Right lobe of liver (tissue), 6 donors: ENCODE results near the gene RREB1. TPM values are rescaled to one million over a fixed set of nuclear protein-coding genes. Genes with fewer than 3 reads are reported as not detected.

Source experiments
- ATAC-seq, 4 donors: fragments of 200-7000 bp; cut with Tn5 transposase; one replicate each; pipeline ENCODE4 v1.9.1; 2020; ENCODE audit warnings: mild to moderate bottlenecking in 4 of 4, moderate library complexity in 4 of 4
- DNase-seq, 3 donors: peaks; one replicate each; pipeline ENCODE4 v3.0.0-alpha.2; 2020
- H3K27ac ChIP-seq, 3 donors: fragments of 200-600 bp; one replicate each; pipeline ENCODE4 v1.8.0; 2022
- H3K27me3 ChIP-seq, 2 donors: fragments of 200-600 bp; one replicate each; pipeline ENCODE4 v1.8.0; 2022
- H3K36me3 ChIP-seq, 4 donors: fragments of 200-600 bp; sonication (generic) in 1 of 4; one replicate each; pipeline versions ENCODE4 v1.5.1 to v1.8.0; 2017 to 2022; ENCODE audit warnings: control low read depth in 1 of 4
- H3K4me1 ChIP-seq, 4 donors: fragments of 200-600 bp; sonication (generic) in 1 of 4; one replicate each; pipeline versions ENCODE4 v1.5.1 to v1.8.0; 2017 to 2022; ENCODE audit warnings: control low read depth in 1 of 4
- H3K4me3 ChIP-seq, 3 donors: fragments of 200-600 bp; one replicate each; pipeline ENCODE4 v1.8.0; 2022
- H3K9me3 ChIP-seq, 4 donors: fragments of 200-600 bp; sonication (generic) in 1 of 4; one replicate each; pipeline versions ENCODE4 v1.5.1 to v1.8.0; 2017 to 2022; ENCODE audit warnings: control low read depth in 1 of 4
- POLR2A ChIP-seq: fragments of 450-650 bp; IDR thresholded peaks from one replicate; pipeline ENCODE4 v1.6.1; 2017; ENCODE audit warnings: antibody characterized with exemption, mild to moderate bottlenecking
- WGBS: methylation state at CpG from one replicate; pipeline ENCODE4 v1.1.6; 2018; ENCODE audit warnings: low coverage, low lambda C conversion rate; ENCODE audit not compliant: insufficient coverage; ENCODE audit errors: missing lambda C conversion rate; 5-methylcytosine and 5-hydroxymethylcytosine counted together
- intact Hi-C, 2 donors: fragments of 100-400 bp; cut with DNase I; formaldehyde crosslinking; loops; one replicate each; pipeline versions ENCODE4 v1.11.2 to v1.14.1; 2022
- total RNA-seq, 6 experiments: library from RNA; depleted of rRNA in 2 of 6; stranded (reverse); fragments of >200 nt in 2 of 6; fragmentation: NEBNext Ultra II Directional in 3 of 6; extraction: Animal tissue kit (Norgen Biotek cat#: 25700) in 3 of 6; gene quantifications; one replicate each; pipeline versions ENCODE4 v1.1.0 to v1.2.4, GENCODE V29; 2016 to 2023
- TF ChIP-seq, protein P1 (sequence below), 4 donors: fragments of 200-600 bp in 3 of 4; fragments of 450-650 bp in 1 of 4; IDR thresholded peaks; one replicate each; pipeline versions ENCODE4 v1.5.1 to v1.8.0; 2016 to 2022; ENCODE audit warnings: antibody characterized with exemption in 4 of 4, mild to moderate bottlenecking in 2 of 4
- donor health status: DM: no; HTN: yes; CAD: no.
- donor health status: DM: no; HTN: no; CAD: no.
- donor health status: DM: no; HTN: no; CAD: no.
- donor health status: DM: no; HTN: yes; CAD: no.
- donor health status: DM: no; HTN: yes; CAD: no.

The RREB1 gene
- total RNA-seq, 6 experiments from 2014 or later: 28.7 to 46.3 (median 39.6) TPM

DNA sequence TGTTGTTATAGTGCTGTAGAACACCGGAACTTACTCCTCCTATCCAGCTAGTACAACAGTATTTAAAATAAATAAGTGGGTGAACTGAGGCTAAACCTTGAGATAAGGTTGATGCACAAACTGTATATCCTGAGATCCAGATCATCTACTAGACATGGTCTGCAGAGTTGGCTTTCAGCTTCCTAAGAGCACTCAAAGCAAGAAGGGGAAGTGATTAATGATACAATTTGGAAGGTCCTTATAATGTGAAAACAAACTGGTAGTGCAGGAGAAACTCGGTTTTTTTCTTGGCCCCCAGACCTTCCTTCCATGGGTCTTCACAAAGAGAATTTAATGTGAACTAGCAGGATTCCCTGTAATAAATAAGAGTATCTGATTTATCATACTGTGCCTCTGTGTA, 27.4 kb upstream of the RREB1 start:
- TF ChIP-seq POLR2A: no peak
- TF ChIP-seq, protein P1, sequence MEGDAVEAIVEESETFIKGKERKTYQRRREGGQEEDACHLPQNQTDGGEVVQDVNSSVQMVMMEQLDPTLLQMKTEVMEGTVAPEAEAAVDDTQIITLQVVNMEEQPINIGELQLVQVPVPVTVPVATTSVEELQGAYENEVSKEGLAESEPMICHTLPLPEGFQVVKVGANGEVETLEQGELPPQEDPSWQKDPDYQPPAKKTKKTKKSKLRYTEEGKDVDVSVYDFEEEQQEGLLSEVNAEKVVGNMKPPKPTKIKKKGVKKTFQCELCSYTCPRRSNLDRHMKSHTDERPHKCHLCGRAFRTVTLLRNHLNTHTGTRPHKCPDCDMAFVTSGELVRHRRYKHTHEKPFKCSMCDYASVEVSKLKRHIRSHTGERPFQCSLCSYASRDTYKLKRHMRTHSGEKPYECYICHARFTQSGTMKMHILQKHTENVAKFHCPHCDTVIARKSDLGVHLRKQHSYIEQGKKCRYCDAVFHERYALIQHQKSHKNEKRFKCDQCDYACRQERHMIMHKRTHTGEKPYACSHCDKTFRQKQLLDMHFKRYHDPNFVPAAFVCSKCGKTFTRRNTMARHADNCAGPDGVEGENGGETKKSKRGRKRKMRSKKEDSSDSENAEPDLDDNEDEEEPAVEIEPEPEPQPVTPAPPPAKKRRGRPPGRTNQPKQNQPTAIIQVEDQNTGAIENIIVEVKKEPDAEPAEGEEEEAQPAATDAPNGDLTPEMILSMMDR (IDR thresholded peaks at IDR 0.05): no peak
- H3K36me3 ChIP-seq: no peaks in the 10 kb centered on the region
- intact Hi-C loops: no loop called here
- no peaks in the 10 kb centered on the region for H3K4me1 ChIP-seq
- no peaks in the 10 kb centered on the region for H3K9me3 ChIP-seq
- DNase-seq: no peak
- no peaks in the 10 kb centered on the region for H3K27me3 ChIP-seq
- 57% methylated on average over 2 of the region's 2 CpGs for WGBS
- H3K27ac ChIP-seq: no peak overlapping the region
- no peak overlapping the region for H3K4me3 ChIP-seq
- no peak for ATAC-seq

DNA sequence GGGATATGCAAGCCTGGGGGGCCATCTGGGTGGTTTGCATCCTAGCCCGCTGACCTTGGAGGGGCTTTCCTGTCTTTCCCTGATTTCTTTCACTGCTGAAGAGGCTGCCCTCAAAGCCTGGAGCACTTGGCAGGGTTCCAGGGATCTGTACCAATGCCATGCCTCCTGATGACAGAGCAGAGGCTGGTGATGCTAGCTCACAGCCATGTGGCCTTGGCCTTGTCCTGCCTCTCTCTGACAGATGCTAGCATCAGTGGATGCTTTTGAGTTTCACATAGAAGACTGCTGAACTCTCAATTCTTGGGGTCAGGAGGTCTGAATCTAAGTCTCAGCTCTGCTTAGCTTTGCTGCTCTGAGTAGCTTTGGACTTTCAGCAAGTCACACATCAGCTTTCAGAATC, 21.9 kb upstream of the RREB1 start:
- H3K4me3 ChIP-seq: no peak overlapping the region
- intact Hi-C loops: no loop called here
- H3K4me1 ChIP-seq: peaks cover 0 to 9% (median 2%) of the 10 kb centered on the region in 4 donors
- no peaks in the 10 kb centered on the region for H3K36me3 ChIP-seq
- H3K27me3 ChIP-seq: no peaks in the 10 kb centered on the region
- H3K27ac ChIP-seq: peak overlapping the region in 1 of 3 donors; percentile 8
- peak; percentile 54 to 66 (median 60) for DNase-seq
- TF ChIP-seq, protein P1 (IDR thresholded peaks at IDR 0.05): no peak
- no peak for TF ChIP-seq POLR2A
- peak; percentile 56 to 69 (median 64) for ATAC-seq
- WGBS: no CpG with 5 or more reads among the region's 1 CpG
- no peaks in the 10 kb centered on the region for H3K9me3 ChIP-seq

- DNase-seq (peak in 1 of 3 donors; percentile 51), ATAC-seq (peak; percentile 59 to 84 (median 79))
- no peaks in the 10 kb centered on the region for H3K27me3 ChIP-seq
- H3K4me1 ChIP-seq: peaks cover 0 to 9% (median 2%) of the 10 kb centered on the region in 4 donors
- H3K9me3 ChIP-seq: no peaks in the 10 kb centered on the region
- intact Hi-C loops: no loop called here
- TF ChIP-seq POLR2A: no peak
- TF ChIP-seq, protein P1 (IDR thresholded peaks at IDR 0.05): peak in 1 of 4 donors; percentile 6
- H3K36me3 ChIP-seq: no peaks in the 10 kb centered on the region
- peak overlapping the region; percentile 1 to 20 (median 16) for H3K4me3 ChIP-seq
- H3K27ac ChIP-seq: peak overlapping the region in 2 of 3 donors; percentile 8 to 49
- WGBS: 22% methylated on average over 7 of the region's 9 CpGs
Measured at GRCh38 chr6:7086488-7086887, 21.3 kb upstream of the RREB1 start.

DNA sequence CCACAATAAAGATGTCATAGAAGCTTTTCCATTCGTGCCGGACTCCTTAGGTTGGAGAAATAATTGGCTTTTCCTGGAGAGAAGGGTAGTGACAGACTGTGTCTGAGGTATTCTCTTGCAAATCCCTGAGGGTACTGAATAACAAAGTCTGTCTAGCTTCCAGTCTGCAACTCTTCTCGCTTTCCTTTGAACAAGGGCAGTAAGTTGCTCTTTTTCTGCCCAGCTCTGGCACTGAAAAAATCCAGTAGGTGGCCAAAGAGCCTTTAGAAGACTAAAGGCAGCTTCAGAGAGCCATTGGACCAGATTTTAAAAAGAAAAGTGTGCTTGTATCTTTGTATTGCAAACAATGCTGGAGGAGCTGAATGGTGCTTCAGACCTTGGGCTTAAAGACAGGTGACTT, 20.7 kb upstream of the RREB1 start:
- H3K4me1 ChIP-seq: peaks cover 0 to 9% (median 2%) of the 10 kb centered on the region in 4 donors
- WGBS: 31% methylated on average over 3 of the region's 3 CpGs
- no peak for TF ChIP-seq POLR2A
- TF ChIP-seq, protein P1 (IDR thresholded peaks at IDR 0.05): peak in 3 of 4 donors; percentile 15 to 31 (median 26)
- peak overlapping the region in 1 of 3 donors; percentile 49 for H3K27ac ChIP-seq
- H3K36me3 ChIP-seq: no peaks in the 10 kb centered on the region
- peak overlapping the region; percentile 1 to 20 (median 16) for H3K4me3 ChIP-seq
- H3K27me3 ChIP-seq: no peaks in the 10 kb centered on the region
- ATAC-seq (peak; percentile 59 to 75 (median 64)), DNase-seq (no peak)
- no peaks in the 10 kb centered on the region for H3K9me3 ChIP-seq
- intact Hi-C loops: no loop called here
